HL-60 (cell line): ENCODE measurements around the gene CYTH4.

Experiments used
- DNase-seq, 2 experiments: peaks; one replicate each; pipeline ENCODE4 v3.0.0-alpha.2; 2010 to 2020; ENCODE audit warnings: low read depth in 1 of 2, low spot score in 1 of 2
- H3K27ac ChIP-seq: fragments of 250-450 bp; sonication (Bioruptor Pico); replicated peaks from 2 replicates; pipeline ENCODE4 v1.5.1; 2020; ENCODE audit warnings: mild to moderate bottlenecking, moderate library complexity
- H3K27me3 ChIP-seq: fragments of 250-450 bp; sonication (Bioruptor Pico); 2 replicates; pipeline ENCODE4 v1.5.1; 2021; ENCODE audit warnings: mild to moderate bottlenecking, moderate library complexity; ENCODE audit not compliant: insufficient read depth, poor library complexity, severe bottlenecking
- H3K4me3 ChIP-seq: replicated peaks from 2 replicates; pipeline ENCODE4 v1.5.1; 2011; ENCODE audit warnings: mild to moderate bottlenecking, control low read depth, low read length; ENCODE audit not compliant: insufficient read depth
- CTCF ChIP-seq: IDR thresholded peaks from one replicate; pipeline ENCODE4 v1.5.1; 2011; ENCODE audit warnings: low read length, control low read depth, inconsistent platforms; ENCODE audit not compliant: insufficient read depth
- GABPA ChIP-seq: IDR thresholded peaks from 2 replicates; pipeline ENCODE4 v1.6.1; 2012; ENCODE audit warnings: low read depth
- POLR2AphosphoS5 ChIP-seq: IDR thresholded peaks from 2 replicates; pipeline ENCODE4 v1.6.1; 2012; ENCODE audit warnings: low read depth
- REST ChIP-seq: IDR thresholded peaks from 2 replicates; pipeline ENCODE4 v1.6.1; 2012; ENCODE audit warnings: low read depth; ENCODE audit not compliant: insufficient replicate concordance
- SPI1 ChIP-seq: IDR thresholded peaks from 2 replicates; pipeline ENCODE4 v1.6.1; 2012; ENCODE audit warnings: low read depth, mild to moderate bottlenecking, borderline replicate concordance

CYTH4 gene

GRCh38 chr22:37274380-37274862, 7.9 kb upstream of the CYTH4 start:
- no peak overlapping the region for H3K4me3 ChIP-seq

GRCh38 chr22:37275134-37275533, 7.2 kb upstream of the CYTH4 start:
- H3K27me3 ChIP-seq: no peaks in the 10 kb centered on the region
- DNase-seq: no peak
- H3K27ac ChIP-seq: peak overlapping the region; percentile 70
- H3K4me3 ChIP-seq: no peak overlapping the region
- TF ChIP-seq POLR2AphosphoS5 (no peak), CTCF (no peak), SPI1 (no peak), GABPA (no peak), REST (no peak)

More at GRCh38 chr22:37274380-37274862, 7.9 kb upstream of the CYTH4 start:
- TF ChIP-seq SPI1 (peak; percentile 100), POLR2AphosphoS5 (peak; percentile 92), CTCF (no peak)
- Histone ChIP-seq H3K27me3 (no peaks in the 10 kb centered on the region), H3K27ac (peak overlapping the region; percentile 70)
- peak; percentile 93 to 95 for DNase-seq

DNA sequence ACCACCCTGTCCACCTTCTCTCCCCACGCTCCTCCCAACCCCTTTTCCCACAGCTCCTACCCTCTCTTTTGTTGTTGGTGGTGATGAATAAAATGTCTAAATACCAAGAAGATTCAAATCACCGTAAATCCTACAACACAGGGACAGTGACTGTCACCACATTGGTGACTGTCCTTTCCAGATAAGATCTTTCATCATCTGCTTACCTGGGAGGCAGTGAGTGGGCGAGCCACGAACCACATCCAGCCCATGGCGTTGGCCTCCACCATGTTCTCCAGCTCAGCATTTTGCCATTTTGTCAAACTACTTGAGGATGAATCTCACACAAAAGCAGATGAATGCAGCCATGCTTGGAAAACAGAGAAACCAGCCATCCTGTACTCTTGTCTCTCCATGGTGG, 6.7 kb upstream of the CYTH4 start:
- no peak for TF ChIP-seq CTCF
- no peak for TF ChIP-seq POLR2AphosphoS5
- no peak for TF ChIP-seq SPI1
- no peak for TF ChIP-seq GABPA
- TF ChIP-seq REST: no peak
- no peak overlapping the region for H3K27ac ChIP-seq
- no peak overlapping the region for H3K4me3 ChIP-seq
- DNase-seq: no peak
- no peaks in the 10 kb centered on the region for H3K27me3 ChIP-seq

- H3K27ac ChIP-seq: no peak overlapping the region
- no peaks in the 10 kb centered on the region for H3K27me3 ChIP-seq
- DNase-seq: no peak
- H3K4me3 ChIP-seq: no peak overlapping the region
- no peak for TF ChIP-seq SPI1
- TF ChIP-seq POLR2AphosphoS5: no peak
- no peak for TF ChIP-seq CTCF
- TF ChIP-seq REST: no peak
- no peak for TF ChIP-seq GABPA
Measured at GRCh38 chr22:37276776-37277175, 5.5 kb upstream of the CYTH4 start.
